ENCODE data around the gene CIAO2A.
"Not testable (repeated sequence)": the region's sequence is repeated elsewhere in the genome, so short reads cannot be mapped to it uniquely, and the experiment has no call there.

CIAO2A gene

GRCh38 chr15:64111679-64112050 is 18.0 kb upstream of the CIAO2A start:
- DNase-seq = no peak

- DNase-seq = no peak
These were observed 17.5 kb upstream of the CIAO2A start for GRCh38 chr15:64110950-64111678.

GRCh38 chr15:64110108-64110701 is 16.6 kb upstream of the CIAO2A start:
- DNase-seq = not testable (repeated sequence)

- no peak for DNase-seq
These were observed 13.7 kb upstream of the CIAO2A start for GRCh38 chr15:64107337-64107736.

GRCh38 chr15:64105113-64105704 is 11.6 kb upstream of the CIAO2A start:
- DNase-seq = no peak

- no peak for DNase-seq
These were observed 8.9 kb upstream of the CIAO2A start for GRCh38 chr15:64102497-64102896.

- DNase-seq = no peak
These were observed 7.3 kb upstream of the CIAO2A start for GRCh38 chr15:64100958-64101357.

GRCh38 chr15:64099379-64099778 is 5.7 kb upstream of the CIAO2A start:
- DNase-seq = no peak

- DNase-seq = no peak
These were observed 3.2 kb upstream of the CIAO2A start for GRCh38 chr15:64096668-64097384.

- DNase-seq = peak; percentile 72
These were observed 2.4 kb upstream of the CIAO2A start, which contains the start of gene SNX1 for GRCh38 chr15:64095795-64096667. SNX1 (plus strand) TSS chr15:64095982; CDS start chr15:64096014, 32 bp downstream.

GRCh38 chr15:64095431-64095794 is 1.8 kb upstream of the CIAO2A start:
- no peak for DNase-seq

- no peak for DNase-seq
These were observed 593 bp downstream of the CIAO2A start for GRCh38 chr15:64092864-64093626.

GRCh38 chr15:64092075-64092820 is 1.4 kb downstream of the CIAO2A start:
- DNase-seq = no peak

GRCh38 chr15:64090527-64090926 is 3.1 kb downstream of the CIAO2A start:
- no peak for DNase-seq

GRCh38 chr15:64089543-64090280 is 3.9 kb downstream of the CIAO2A start:
- DNase-seq = no peak

GRCh38 chr15:64082757-64083156 is 10.9 kb downstream of the CIAO2A start:
- no peak for DNase-seq

- DNase-seq = not testable (repeated sequence)
These were observed 20.1 kb downstream of the CIAO2A start for GRCh38 chr15:64073496-64073895.

- DNase-seq = no peak
These were observed 20.8 kb downstream of the CIAO2A start for GRCh38 chr15:64072812-64073211.

GRCh38 chr15:64071931-64072765 is 21.5 kb downstream of the CIAO2A start:
- DNase-seq = no peak

Data from NCI-H524 treated with DMSO at 0.1 percent for 48 hours (cell line).